HEK293T (cell line): ENCODE data around the gene FHIT.

ENCODE experiments used
- CTCF ChIA-PET: fragments of 350-600 bp; formaldehyde crosslinking; extraction: SDS; loops from one replicate; lab custom pipeline; 2021; ENCODE audit warnings: antibody characterized with exemption, inconsistent platforms; lab: Yijun Ruan, JAX
- POLR2A ChIA-PET: fragments of 350-600 bp; formaldehyde crosslinking; extraction: SDS; loops from one replicate; lab custom pipeline; 2020; ENCODE audit warnings: antibody characterized with exemption, inconsistent platforms; lab: Yijun Ruan, JAX
- DNase-seq: peaks from one replicate; pipeline ENCODE4 v3.0.0; 2012; ENCODE audit warnings: mixed read lengths; ENCODE audit errors: extremely low spot score
- ARNT ChIP-seq: fragments of 450-650 bp; IDR thresholded peaks from 2 replicates; pipeline ENCODE4 v1.6.1; 2017; ENCODE audit warnings: mild to moderate bottlenecking
- BHLHE40 ChIP-seq: fragments of 450-650 bp; IDR thresholded peaks from 2 replicates; pipeline ENCODE4 v1.6.1; 2016; ENCODE audit warnings: mild to moderate bottlenecking, moderate library complexity, borderline replicate concordance
- CTBP1 ChIP-seq: fragments of 450-650 bp; IDR thresholded peaks from 2 replicates; pipeline ENCODE4 v1.6.1; 2016; ENCODE audit warnings: borderline replicate concordance
- ELF4 ChIP-seq: fragments of 450-650 bp; IDR thresholded peaks from 2 replicates; pipeline ENCODE4 v1.6.1; 2017; ENCODE audit warnings: antibody characterized with exemption
- FOXA1 ChIP-seq: fragments of 450-650 bp; IDR thresholded peaks from 2 replicates; pipeline ENCODE4 v1.6.1; 2016; ENCODE audit warnings: mild to moderate bottlenecking
- FOXK2 ChIP-seq: fragments of 450-650 bp; IDR thresholded peaks from 2 replicates; pipeline ENCODE4 v1.6.1; 2016; ENCODE audit warnings: mild to moderate bottlenecking
- FOXM1 ChIP-seq: fragments of 450-650 bp; IDR thresholded peaks from 2 replicates; pipeline ENCODE4 v1.6.1; 2017; ENCODE audit warnings: mild to moderate bottlenecking, borderline replicate concordance
- HDGF ChIP-seq: fragments of 450-650 bp; IDR thresholded peaks from 2 replicates; pipeline ENCODE4 v1.6.1; 2017; ENCODE audit warnings: antibody characterized with exemption, borderline replicate concordance
- L3MBTL2 ChIP-seq: fragments of 450-650 bp; conservative IDR thresholded peaks from 2 replicates; pipeline ENCODE4 v1.6.1; 2016; ENCODE audit warnings: mild to moderate bottlenecking
- LEF1 ChIP-seq: fragments of 450-650 bp; IDR thresholded peaks from 2 replicates; pipeline ENCODE4 v1.6.1; 2017; ENCODE audit warnings: mild to moderate bottlenecking, borderline replicate concordance
- NFRKB ChIP-seq: fragments of 450-650 bp; IDR thresholded peaks from 2 replicates; pipeline ENCODE4 v1.6.1; 2016; ENCODE audit warnings: mild to moderate bottlenecking, moderate library complexity
- SP1 ChIP-seq: fragments of 450-650 bp; IDR thresholded peaks from 2 replicates; pipeline ENCODE4 v1.6.1; 2017
- SUZ12 ChIP-seq: fragments of 450-650 bp; IDR thresholded peaks from 2 replicates; pipeline ENCODE4 v1.6.1; 2016; ENCODE audit warnings: mild to moderate bottlenecking
- TARDBP ChIP-seq: fragments of 450-650 bp; IDR thresholded peaks from 2 replicates; pipeline ENCODE4 v1.6.1; 2016
- ZNF384 ChIP-seq: fragments of 450-650 bp; IDR thresholded peaks from 2 replicates; pipeline ENCODE4 v1.6.1; 2016
- TF ChIP-seq, protein P1 (sequence below): fragments of 450-650 bp; IDR thresholded peaks from 2 replicates; pipeline ENCODE4 v1.6.1; 2016

Gene FHIT

DNA sequence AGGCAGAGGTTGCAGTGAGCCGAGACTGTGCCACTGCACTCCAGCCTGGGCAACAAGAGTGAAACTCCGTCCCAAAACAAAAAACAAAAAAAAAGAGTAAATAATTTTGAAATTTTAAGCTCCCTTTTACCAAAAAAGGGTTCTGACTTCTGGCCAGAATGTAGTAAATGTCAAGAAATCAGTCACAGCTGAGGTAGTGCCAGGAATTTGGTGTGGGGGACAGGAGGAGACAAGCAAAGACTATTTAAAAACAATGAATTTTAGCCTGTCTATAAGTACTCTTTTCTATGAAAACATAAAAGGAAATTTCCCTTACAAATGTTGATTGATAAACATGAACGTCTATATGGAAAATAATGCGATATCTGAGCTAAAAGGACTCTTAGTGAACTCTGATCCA lies 363.7 kb downstream of the FHIT start:
- TF ChIP-seq HDGF (no peak), NFRKB (no peak), LEF1 (no peak), FOXA1 (no peak), ZNF384 (no peak), BHLHE40 (no peak)
- POLR2A ChIA-PET = no interaction called here

DNA sequence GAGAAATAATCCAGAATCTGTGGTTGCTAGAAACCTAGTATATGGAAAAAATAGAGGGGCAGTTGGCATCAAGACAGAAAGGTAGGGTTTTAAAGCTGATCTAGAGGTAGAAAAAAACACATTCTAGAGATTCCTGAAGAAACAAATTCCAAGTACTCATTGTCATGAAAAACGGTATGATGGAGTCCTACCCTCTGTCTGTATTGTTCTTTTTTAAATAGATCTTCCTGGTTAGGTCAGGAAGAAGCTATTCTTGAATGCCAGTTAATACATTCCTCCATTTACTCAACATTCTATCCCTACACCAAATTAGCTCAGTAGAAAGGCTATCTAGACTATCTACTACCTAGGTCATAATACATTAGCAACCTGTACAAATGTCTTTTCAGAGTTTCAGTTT lies 364.7 kb downstream of the FHIT start:
- TF ChIP-seq ZNF384 (no peak), LEF1 (no peak), ELF4 (no peak), SP1 (no peak), CTBP1 (no peak), FOXM1 (no peak), FOXK2 (no peak), SUZ12 (no peak), BHLHE40 (no peak), FOXA1 (no peak), HDGF (no peak), ARNT (no peak), L3MBTL2 (no peak), TARDBP (no peak), NFRKB (no peak)
- TF ChIP-seq, protein P1, sequence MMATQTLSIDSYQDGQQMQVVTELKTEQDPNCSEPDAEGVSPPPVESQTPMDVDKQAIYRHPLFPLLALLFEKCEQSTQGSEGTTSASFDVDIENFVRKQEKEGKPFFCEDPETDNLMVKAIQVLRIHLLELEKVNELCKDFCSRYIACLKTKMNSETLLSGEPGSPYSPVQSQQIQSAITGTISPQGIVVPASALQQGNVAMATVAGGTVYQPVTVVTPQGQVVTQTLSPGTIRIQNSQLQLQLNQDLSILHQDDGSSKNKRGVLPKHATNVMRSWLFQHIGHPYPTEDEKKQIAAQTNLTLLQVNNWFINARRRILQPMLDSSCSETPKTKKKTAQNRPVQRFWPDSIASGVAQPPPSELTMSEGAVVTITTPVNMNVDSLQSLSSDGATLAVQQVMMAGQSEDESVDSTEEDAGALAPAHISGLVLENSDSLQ = no peak
- POLR2A ChIA-PET = no interaction called here
- DNase-seq = no peak
- CTCF ChIA-PET = no interaction called here

More for the DNA sequence above, 363.7 kb downstream of the FHIT start:
- CTCF ChIA-PET = no interaction called here
- DNase-seq = no peak

DNA sequence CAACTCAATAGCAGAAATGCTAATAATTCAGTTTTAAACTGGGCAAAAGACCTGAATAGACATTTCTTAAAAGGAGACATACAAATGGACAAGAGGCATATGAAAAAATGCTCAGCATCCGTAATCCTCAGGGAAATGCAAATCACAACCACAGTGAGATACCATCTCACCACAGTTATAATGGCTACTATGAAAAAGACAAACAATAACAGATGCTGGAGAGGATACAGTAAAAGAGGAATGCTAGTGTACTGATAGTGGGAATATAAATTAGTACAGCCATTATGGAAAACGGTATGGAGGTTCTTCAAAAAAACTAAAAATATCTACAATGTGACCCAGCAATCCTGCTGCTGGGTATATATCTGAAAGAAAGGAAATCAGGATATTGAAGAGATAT lies 367.2 kb downstream of the FHIT start:
- DNase-seq = no peak
- CTCF ChIA-PET = no interaction called here
- POLR2A ChIA-PET = no interaction called here
- TF ChIP-seq FOXA1 (no peak), L3MBTL2 (no peak), HDGF (no peak)

DNA sequence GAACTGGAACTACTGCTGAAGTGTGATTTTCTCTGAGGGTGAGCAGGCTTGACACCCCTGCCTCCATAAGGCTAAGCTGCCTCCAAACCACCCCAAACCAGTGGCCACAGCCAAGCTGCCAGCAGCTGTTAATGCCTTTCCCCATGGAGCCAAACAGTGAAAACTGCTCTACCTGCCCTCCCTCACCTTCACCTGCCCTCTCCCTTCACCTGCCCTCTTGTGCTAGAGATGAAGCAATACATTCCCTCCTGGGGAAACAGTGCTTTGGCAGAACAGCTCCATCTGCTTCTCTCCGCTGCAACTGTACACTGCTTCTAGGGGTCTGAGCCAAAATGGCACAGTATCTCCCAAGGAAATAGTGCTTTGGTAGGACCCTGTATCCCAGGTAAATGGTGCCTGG lies 374.1 kb downstream of the FHIT start:
- ChIA-PET POLR2A (no interaction called here), CTCF (no interaction called here)
- DNase-seq = no peak

DNA sequence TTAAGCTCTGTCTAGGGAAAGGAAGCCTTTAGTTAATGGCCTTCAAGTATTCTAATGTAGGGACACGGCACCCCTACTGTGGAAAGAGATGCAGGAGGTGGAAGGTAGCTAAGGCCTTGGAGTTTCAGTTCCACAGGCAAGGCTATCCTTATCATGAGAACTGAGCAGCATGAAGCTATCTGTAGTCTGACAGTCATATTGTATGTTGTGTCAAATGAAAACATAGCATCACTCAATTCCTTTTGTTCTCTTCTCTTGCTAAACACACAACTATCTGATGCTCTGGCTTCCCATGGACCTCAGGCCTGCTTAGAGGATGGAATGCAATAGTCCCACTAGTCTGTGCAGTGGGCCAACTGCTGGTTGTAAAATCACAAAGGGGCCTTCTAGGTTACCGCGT lies 380.9 kb downstream of the FHIT start:
- CTCF ChIA-PET = no interaction called here
- TF ChIP-seq TARDBP = no peak
- TF ChIP-seq NFRKB = no peak
- TF ChIP-seq ELF4 = no peak
- no peak for TF ChIP-seq HDGF
- no peak for TF ChIP-seq BHLHE40
- no peak for TF ChIP-seq ARNT
- no peak for TF ChIP-seq CTBP1
- TF ChIP-seq, protein P1 = no peak
- TF ChIP-seq ZNF384 = no peak
- TF ChIP-seq L3MBTL2 = no peak
- TF ChIP-seq LEF1 = no peak
- TF ChIP-seq FOXK2 = no peak
- no peak for TF ChIP-seq SP1
- TF ChIP-seq FOXM1 = no peak
- TF ChIP-seq FOXA1 = no peak
- no peak for TF ChIP-seq SUZ12
- POLR2A ChIA-PET = no interaction called here
- DNase-seq = no peak

More for the DNA sequence above, 374.1 kb downstream of the FHIT start:
- TF ChIP-seq ELF4 (no peak), ZNF384 (no peak), HDGF (no peak), L3MBTL2 (no peak), SUZ12 (no peak), FOXK2 (no peak), NFRKB (no peak), TARDBP (no peak), BHLHE40 (no peak), SP1 (no peak), FOXA1 (no peak), FOXM1 (no peak), LEF1 (no peak)
- TF ChIP-seq, protein P1 = no peak

DNA sequence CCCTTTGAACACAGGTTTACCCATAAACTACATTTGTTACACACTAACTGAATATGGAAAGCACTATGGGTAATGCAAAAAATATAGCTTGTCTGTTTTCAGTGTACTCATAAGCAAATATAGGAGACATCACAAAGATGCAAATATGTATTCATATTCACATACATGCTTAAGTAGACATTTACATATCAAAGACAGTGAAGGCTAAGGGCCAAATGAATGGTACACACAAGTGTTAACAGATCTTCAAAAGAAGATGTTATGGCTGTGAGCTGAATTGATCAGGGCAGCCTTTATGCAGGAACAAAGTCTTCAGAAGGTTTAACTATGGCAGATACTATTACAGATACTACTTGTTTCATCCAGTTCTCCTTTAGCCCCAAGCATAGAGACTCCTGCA lies 384.1 kb downstream of the FHIT start:
- no peak for DNase-seq
- TF ChIP-seq HDGF = no peak
- no peak for TF ChIP-seq L3MBTL2
- TF ChIP-seq, protein P1 = no peak
- TF ChIP-seq FOXK2 = no peak
- no peak for TF ChIP-seq FOXA1
- TF ChIP-seq ELF4 = no peak
- no peak for TF ChIP-seq BHLHE40
- no peak for TF ChIP-seq LEF1
- TF ChIP-seq TARDBP = no peak
- no peak for TF ChIP-seq SP1
- no peak for TF ChIP-seq SUZ12
- no peak for TF ChIP-seq CTBP1
- TF ChIP-seq FOXM1 = no peak
- no peak for TF ChIP-seq NFRKB
- TF ChIP-seq ZNF384 = no peak
- no peak for TF ChIP-seq ARNT
- ChIA-PET POLR2A (no interaction called here), CTCF (no interaction called here)
